GM21825 (cell line): ENCODE results near the gene MPZL1.

Source experiments
- ATAC-seq: cut with Tn5 transposase; IDR thresholded peaks from one replicate; pipeline ENCODE4 v1.9.1; 2021; ENCODE audit warnings: mild to moderate bottlenecking, moderate library complexity; ENCODE audit not compliant: unreplicated experiment

The MPZL1 gene

GRCh38 chr1:167695147-167695546 is 26.6 kb upstream of the MPZL1 start:
- no peak for ATAC-seq

- no peak for ATAC-seq
Measured at GRCh38 chr1:167695756-167696561, 25.8 kb upstream of the MPZL1 start.

- ATAC-seq = no peak
Measured at GRCh38 chr1:167697667-167698141, 24.1 kb upstream of the MPZL1 start.

- ATAC-seq = no peak
Measured at GRCh38 chr1:167698313-167698712, 23.5 kb upstream of the MPZL1 start.

GRCh38 chr1:167701510-167701909 is 20.3 kb upstream of the MPZL1 start:
- ATAC-seq = no peak

- ATAC-seq = no peak
Measured at GRCh38 chr1:167703557-167703956, 18.2 kb upstream of the MPZL1 start.

GRCh38 chr1:167704715-167705114 is 17.1 kb upstream of the MPZL1 start:
- ATAC-seq = no peak

- no peak for ATAC-seq
Measured at GRCh38 chr1:167705250-167705649, 16.5 kb upstream of the MPZL1 start.

- ATAC-seq = no peak
Measured at GRCh38 chr1:167706363-167706762, 15.4 kb upstream of the MPZL1 start.

GRCh38 chr1:167706931-167707877 is 14.6 kb upstream of the MPZL1 start:
- peak; percentile 47 for ATAC-seq

- no peak for ATAC-seq
Measured at GRCh38 chr1:167707942-167708341, 13.8 kb upstream of the MPZL1 start.

GRCh38 chr1:167708940-167709389 is 12.8 kb upstream of the MPZL1 start:
- ATAC-seq = peak; percentile 37

GRCh38 chr1:167710836-167711235 is 10.9 kb upstream of the MPZL1 start:
- ATAC-seq = no peak

GRCh38 chr1:167711797-167712196 is 10.0 kb upstream of the MPZL1 start:
- ATAC-seq = no peak

GRCh38 chr1:167713330-167714081 is 8.3 kb upstream of the MPZL1 start:
- no peak for ATAC-seq

GRCh38 chr1:167714098-167714438 is 7.7 kb upstream of the MPZL1 start:
- ATAC-seq = peak; percentile 49

- ATAC-seq = peak; percentile 42
Measured at GRCh38 chr1:167714439-167715156, 7.2 kb upstream of the MPZL1 start.

GRCh38 chr1:167715157-167715999 is 6.4 kb upstream of the MPZL1 start:
- ATAC-seq = peak; percentile 42

GRCh38 chr1:167716000-167716271 is 5.8 kb upstream of the MPZL1 start:
- ATAC-seq = no peak

GRCh38 chr1:167717351-167717750 is 4.4 kb upstream of the MPZL1 start:
- ATAC-seq = no peak
